ENCODE data around the gene ZNF541.
"Not testable (repeated sequence)": the region's sequence is repeated elsewhere in the genome, so short reads cannot be mapped to it uniquely, and the experiment has no call there.

The ZNF541 gene

DNA sequence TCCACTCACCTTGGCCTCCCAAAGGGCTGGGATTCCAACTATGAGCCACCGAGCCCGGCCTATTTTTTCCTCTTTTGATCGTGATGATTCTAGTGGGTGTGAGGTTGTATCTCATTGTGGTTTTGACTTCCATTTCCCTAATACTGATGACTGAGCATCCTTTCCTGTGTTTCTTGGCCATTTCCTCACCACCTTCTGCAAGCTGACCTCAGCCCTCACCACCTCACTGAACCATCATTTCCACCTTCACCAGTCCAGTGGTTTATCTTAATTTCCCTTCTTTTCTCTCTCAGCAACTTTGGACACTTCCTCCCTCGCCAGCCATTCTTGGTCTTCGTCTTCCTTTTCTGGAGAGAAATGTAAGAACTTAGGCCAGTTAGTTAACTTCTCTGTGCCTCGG lies 23.0 kb upstream of the ZNF541 start:
- no peak for DNase-seq (ENCODE audit: low read depth, low spot score)
- Histone ChIP-seq H3K27me3 (ENCODE audit: insufficient read depth, insufficient read length) (no peaks in the 10 kb centered on the region), H3K9me3 (ENCODE audit: insufficient read depth, low read length) (no peaks in the 10 kb centered on the region), H3K4me3 (ENCODE audit: insufficient read length, low read depth) (no peak overlapping the region), H3K36me3 (ENCODE audit: insufficient read depth, insufficient read length, low read length) (no peaks in the 10 kb centered on the region), H3K9ac (ENCODE audit: insufficient read length, low read depth) (no peak overlapping the region), H3K4me1 (ENCODE audit: insufficient read depth, insufficient read length) (no peaks in the 10 kb centered on the region)
- TF ChIP-seq SUZ12 (IDR thresholded peaks at IDR 0.05; ENCODE audit: extremely low read depth, insufficient read depth, insufficient read length) (no peak), YY1 (IDR thresholded peaks at IDR 0.05; ENCODE audit: insufficient read depth, insufficient read length) (no peak), ZNF274 (IDR thresholded peaks at IDR 0.05; ENCODE audit: low read depth, low read length) (no peak)

DNA sequence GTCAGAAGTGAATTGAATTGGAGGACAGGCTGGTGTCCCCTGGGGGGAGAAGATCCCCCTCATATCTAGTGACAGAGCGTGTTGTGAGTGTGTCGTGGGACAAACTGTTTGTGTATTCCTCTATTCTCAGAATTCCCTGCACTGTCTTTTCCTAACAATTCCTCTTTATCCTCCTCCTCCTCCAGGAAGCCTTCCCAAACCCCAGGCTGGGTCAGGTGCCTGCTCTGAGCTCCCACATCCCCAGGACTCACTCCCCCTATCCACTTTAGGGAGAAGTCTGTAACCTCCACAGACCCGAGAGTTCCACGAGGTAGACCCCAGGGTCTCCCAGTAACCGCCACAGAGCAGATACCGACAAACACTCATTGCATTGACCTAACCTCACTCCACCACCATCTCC lies 20.9 kb upstream of the ZNF541 start:
- H3K27me3 ChIP-seq (ENCODE audit: insufficient read depth, insufficient read length), result no peaks in the 10 kb centered on the region
- no peak for TF ChIP-seq ZNF274 (IDR thresholded peaks at IDR 0.05; ENCODE audit: low read depth, low read length)
- no peak for TF ChIP-seq YY1 (IDR thresholded peaks at IDR 0.05; ENCODE audit: insufficient read depth, insufficient read length)
- no peak for TF ChIP-seq SUZ12 (IDR thresholded peaks at IDR 0.05; ENCODE audit: extremely low read depth, insufficient read depth, insufficient read length)
- DNase-seq (ENCODE audit: low read depth, low spot score), result no peak

DNA sequence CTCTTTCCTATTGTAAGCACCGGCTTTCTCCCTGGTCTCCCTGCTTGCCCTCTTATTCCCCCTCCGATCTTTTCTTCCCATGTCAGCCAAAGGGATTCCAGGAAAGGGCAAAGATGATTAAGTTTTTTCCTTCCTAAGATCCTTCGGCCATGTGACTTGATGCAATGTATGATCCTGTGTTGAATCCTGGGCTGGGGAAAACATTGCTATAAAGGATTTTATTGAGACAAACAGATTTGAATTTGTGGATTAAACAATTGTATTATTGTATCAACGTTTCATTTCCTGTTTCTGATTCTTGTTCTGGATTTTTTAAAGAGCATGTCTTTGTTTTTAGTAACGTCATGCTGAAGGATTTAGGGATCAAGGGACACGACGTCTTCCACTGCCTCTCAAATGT lies 16.9 kb upstream of the ZNF541 start:
- TF ChIP-seq YY1 (IDR thresholded peaks at IDR 0.05; ENCODE audit: insufficient read depth, insufficient read length), result no peak
- no peak for TF ChIP-seq SUZ12 (IDR thresholded peaks at IDR 0.05; ENCODE audit: extremely low read depth, insufficient read depth, insufficient read length)
- TF ChIP-seq ZNF274 (IDR thresholded peaks at IDR 0.05; ENCODE audit: low read depth, low read length), result no peak

More for the DNA sequence above, 20.9 kb upstream of the ZNF541 start:
- Histone ChIP-seq H3K9ac (ENCODE audit: insufficient read length, low read depth) (no peak overlapping the region), H3K36me3 (ENCODE audit: insufficient read depth, insufficient read length, low read length) (no peaks in the 10 kb centered on the region), H3K9me3 (ENCODE audit: insufficient read depth, low read length) (no peaks in the 10 kb centered on the region), H3K4me3 (ENCODE audit: insufficient read length, low read depth) (no peak overlapping the region), H3K4me1 (ENCODE audit: insufficient read depth, insufficient read length) (no peaks in the 10 kb centered on the region)

DNA sequence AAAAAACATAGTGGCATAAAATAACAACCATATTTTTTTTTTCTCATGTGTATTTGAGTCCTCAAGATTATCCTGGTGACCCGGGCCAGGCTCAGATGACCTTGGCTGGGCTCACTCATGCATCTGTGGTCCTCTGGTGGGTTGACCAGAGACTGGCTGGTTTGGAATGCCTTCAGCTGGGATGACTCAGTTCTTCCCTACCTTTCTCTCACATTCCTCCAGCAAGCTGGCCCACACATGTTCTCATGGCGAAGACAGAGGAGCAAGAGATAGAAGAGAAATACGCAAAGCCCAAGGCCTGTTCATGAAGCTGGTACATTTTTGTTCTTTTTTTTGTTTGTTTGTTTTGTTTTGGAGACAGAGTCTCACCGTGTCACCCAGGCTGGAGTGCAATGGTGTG lies 14.3 kb upstream of the ZNF541 start:
- no peaks in the 10 kb centered on the region for H3K4me1 ChIP-seq (ENCODE audit: insufficient read depth, insufficient read length)
- TF ChIP-seq ZNF274 (IDR thresholded peaks at IDR 0.05; ENCODE audit: low read depth, low read length), result no peak
- TF ChIP-seq YY1 (IDR thresholded peaks at IDR 0.05; ENCODE audit: insufficient read depth, insufficient read length), result no peak
- TF ChIP-seq SUZ12 (IDR thresholded peaks at IDR 0.05; ENCODE audit: extremely low read depth, insufficient read depth, insufficient read length), result no peak
- H3K27me3 ChIP-seq (ENCODE audit: insufficient read depth, insufficient read length), result no peaks in the 10 kb centered on the region

More for the DNA sequence above, 16.9 kb upstream of the ZNF541 start:
- DNase-seq (ENCODE audit: low read depth, low spot score), result no peak
- Histone ChIP-seq H3K9me3 (ENCODE audit: insufficient read depth, low read length) (peaks cover 11% of the 10 kb centered on the region), H3K27me3 (ENCODE audit: insufficient read depth, insufficient read length) (no peaks in the 10 kb centered on the region), H3K9ac (ENCODE audit: insufficient read length, low read depth) (no peak overlapping the region), H3K36me3 (ENCODE audit: insufficient read depth, insufficient read length, low read length) (no peaks in the 10 kb centered on the region), H3K4me1 (ENCODE audit: insufficient read depth, insufficient read length) (no peaks in the 10 kb centered on the region), H3K4me3 (ENCODE audit: insufficient read length, low read depth) (no peak overlapping the region)

DNA sequence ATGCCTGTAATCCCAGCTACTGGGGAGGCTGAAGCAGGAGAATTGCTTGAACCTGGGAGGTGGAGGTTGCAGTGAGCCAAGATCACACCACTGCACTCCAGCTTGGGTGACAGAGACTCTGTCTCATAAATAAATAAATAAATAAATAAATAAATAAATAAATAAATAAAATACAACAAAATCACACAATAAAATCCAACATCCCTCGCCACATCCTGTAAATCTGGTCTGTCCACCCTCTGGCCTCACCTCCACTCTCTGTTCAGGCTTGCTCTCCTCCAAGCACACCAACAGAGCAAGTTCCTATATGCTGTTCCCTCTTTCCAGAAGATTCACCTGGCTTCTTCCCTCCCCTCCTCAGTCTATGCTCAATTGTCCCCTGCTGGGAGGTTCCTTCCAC lies 10.2 kb upstream of the ZNF541 start:
- DNase-seq (ENCODE audit: low read depth, low spot score); H3K9ac ChIP-seq (ENCODE audit: insufficient read length, low read depth); H3K4me1 ChIP-seq (ENCODE audit: insufficient read depth, insufficient read length); H3K36me3 ChIP-seq (ENCODE audit: insufficient read depth, insufficient read length, low read length); H3K27me3 ChIP-seq (ENCODE audit: insufficient read depth, insufficient read length); H3K4me3 ChIP-seq (ENCODE audit: insufficient read length, low read depth): not testable (repeated sequence)
- H3K9me3 ChIP-seq (ENCODE audit: insufficient read depth, low read length), result peaks cover 11% of the 10 kb centered on the region

More for the DNA sequence above, 14.3 kb upstream of the ZNF541 start:
- Histone ChIP-seq H3K9ac (ENCODE audit: insufficient read length, low read depth) (no peak overlapping the region), H3K9me3 (ENCODE audit: insufficient read depth, low read length) (peaks cover 11% of the 10 kb centered on the region), H3K36me3 (ENCODE audit: insufficient read depth, insufficient read length, low read length) (no peaks in the 10 kb centered on the region), H3K4me3 (ENCODE audit: insufficient read length, low read depth) (no peak overlapping the region)
- no peak for DNase-seq (ENCODE audit: low read depth, low spot score)

DNA sequence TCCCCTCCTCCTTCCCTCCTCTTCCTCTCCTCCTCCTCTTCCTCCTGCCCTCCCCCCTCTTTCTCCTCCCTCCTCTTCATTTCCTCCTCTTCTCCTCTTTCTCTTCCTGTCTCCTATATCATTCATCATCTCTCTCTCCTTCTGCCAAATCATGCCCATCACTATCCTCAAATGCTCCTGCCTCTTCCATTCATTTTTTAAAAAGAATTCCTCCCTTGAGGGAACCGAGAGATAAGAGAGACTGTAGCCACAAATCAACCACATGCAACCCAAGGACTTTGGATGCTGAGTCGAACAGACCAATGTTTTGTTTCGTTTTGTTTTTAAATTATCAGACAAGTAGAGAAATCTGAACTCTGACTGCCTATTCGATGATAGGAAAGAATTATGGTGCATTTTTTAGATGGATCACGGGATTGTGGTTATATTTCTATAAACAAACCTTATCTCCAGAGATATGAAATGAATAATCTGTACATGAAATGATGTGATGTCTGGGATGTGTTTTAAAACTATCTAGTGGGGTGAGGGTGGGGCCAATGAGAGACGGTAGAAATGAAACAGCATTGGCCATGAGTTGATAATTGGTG lies 9.5 kb upstream of the ZNF541 start:
- H3K36me3 ChIP-seq (ENCODE audit: insufficient read depth, insufficient read length, low read length), result no peaks in the 10 kb centered on the region
- TF ChIP-seq ZNF274 (IDR thresholded peaks at IDR 0.05; ENCODE audit: low read depth, low read length), result no peak
- peaks cover 11% of the 10 kb centered on the region for H3K9me3 ChIP-seq (ENCODE audit: insufficient read depth, low read length)
- no peak overlapping the region for H3K9ac ChIP-seq (ENCODE audit: insufficient read length, low read depth)
- H3K4me1 ChIP-seq (ENCODE audit: insufficient read depth, insufficient read length), result no peaks in the 10 kb centered on the region
- no peak overlapping the region for H3K4me3 ChIP-seq (ENCODE audit: insufficient read length, low read depth)
- DNase-seq (ENCODE audit: low read depth, low spot score), result no peak
- peaks cover 5% of the 10 kb centered on the region for H3K27me3 ChIP-seq (ENCODE audit: insufficient read depth, insufficient read length)

DNA sequence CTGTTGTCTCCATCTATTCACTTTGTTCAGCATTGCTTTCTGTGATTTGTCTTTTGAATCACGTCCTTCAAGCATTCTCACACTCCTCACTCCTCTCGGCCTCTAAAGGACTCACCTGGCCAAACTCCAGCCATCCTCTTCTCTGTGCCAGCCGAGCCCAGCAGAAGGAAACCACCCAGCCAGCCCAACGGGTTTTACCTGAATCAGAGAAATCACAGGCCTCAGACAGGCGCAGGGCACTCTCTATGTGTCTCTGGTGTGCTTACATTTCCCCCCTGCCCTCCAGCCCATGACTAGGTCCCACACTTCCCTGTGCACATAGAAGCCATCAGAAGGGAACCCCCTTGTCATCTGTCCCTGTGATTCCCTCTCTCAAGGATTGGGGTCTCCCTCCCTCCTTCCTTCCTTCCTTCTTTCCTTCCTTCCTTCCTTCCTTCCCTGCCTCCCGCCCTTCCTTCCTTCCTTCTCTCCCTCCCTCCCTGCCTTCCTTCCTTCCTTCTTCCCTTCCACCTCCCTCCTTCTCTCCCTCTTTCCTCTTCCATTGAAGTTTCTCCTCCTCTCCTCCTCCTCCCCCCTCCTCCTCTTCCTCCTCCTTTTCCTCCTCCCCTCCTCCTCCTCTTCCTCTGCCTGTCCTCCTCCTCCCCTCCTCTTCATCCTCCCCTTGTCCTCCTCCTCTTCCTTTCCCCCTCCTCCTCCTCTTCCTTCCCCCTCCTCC lies 8.8 kb upstream of the ZNF541 start:
- TF ChIP-seq SUZ12 (IDR thresholded peaks at IDR 0.05; ENCODE audit: extremely low read depth, insufficient read depth, insufficient read length), result no peak
- TF ChIP-seq ZNF274 (IDR thresholded peaks at IDR 0.05; ENCODE audit: low read depth, low read length), result no peak
- TF ChIP-seq YY1 (IDR thresholded peaks at IDR 0.05; ENCODE audit: insufficient read depth, insufficient read length), result no peak
- Histone ChIP-seq H3K4me3 (ENCODE audit: insufficient read length, low read depth) (no peak overlapping the region), H3K4me1 (ENCODE audit: insufficient read depth, insufficient read length) (no peaks in the 10 kb centered on the region), H3K27me3 (ENCODE audit: insufficient read depth, insufficient read length) (peaks cover 5% of the 10 kb centered on the region), H3K36me3 (ENCODE audit: insufficient read depth, insufficient read length, low read length) (no peaks in the 10 kb centered on the region), H3K9me3 (ENCODE audit: insufficient read depth, low read length) (peaks cover 11% of the 10 kb centered on the region), H3K9ac (ENCODE audit: insufficient read length, low read depth) (no peak overlapping the region)
- DNase-seq (ENCODE audit: low read depth, low spot score), result no peak
